ENCODE data around the gene CSRP2.

CSRP2 gene

DNA sequence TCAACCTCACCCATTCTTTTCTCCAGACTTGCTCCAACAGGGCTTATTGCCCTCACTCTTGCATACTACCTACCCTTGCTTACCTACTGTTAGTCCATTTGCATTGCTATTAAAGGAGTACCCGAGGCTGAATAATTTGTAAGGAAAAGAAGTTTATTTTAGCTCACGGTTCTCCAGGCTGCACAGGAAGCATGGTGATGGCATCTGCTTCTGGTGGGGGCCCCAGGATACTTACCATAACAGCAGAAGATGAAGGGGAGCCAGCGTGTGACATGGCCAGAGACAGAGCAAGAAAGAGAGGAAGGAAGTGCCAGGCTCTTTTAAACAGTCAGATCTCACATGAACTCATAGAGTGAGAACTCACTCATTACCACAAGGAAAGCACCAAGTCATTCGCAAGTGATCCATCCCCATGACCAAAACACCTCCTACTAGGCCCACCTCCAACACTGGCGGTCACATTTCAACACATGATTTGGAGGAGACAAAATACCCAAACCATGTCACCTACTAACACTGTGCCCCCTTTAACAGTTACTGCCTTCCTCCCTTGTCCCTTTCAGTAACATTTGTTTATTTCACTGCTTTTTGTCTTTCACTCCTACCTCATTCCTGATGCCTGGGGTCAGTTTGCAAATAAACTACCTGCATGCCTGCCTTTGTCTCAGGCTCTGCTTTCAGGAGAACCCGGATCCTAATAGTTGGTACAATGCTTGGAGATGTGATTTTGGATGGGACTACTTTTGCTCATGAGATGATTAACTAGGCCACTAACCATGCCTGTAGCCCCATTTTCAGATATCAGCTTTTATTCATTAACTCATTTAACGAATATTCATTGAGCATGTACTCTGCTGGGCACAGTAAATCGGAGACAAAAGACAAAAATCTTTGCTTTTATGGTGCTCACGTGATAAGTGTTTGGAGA, 41.6 kb upstream of the CSRP2 start:
- TF ChIP-seq, protein P1, sequence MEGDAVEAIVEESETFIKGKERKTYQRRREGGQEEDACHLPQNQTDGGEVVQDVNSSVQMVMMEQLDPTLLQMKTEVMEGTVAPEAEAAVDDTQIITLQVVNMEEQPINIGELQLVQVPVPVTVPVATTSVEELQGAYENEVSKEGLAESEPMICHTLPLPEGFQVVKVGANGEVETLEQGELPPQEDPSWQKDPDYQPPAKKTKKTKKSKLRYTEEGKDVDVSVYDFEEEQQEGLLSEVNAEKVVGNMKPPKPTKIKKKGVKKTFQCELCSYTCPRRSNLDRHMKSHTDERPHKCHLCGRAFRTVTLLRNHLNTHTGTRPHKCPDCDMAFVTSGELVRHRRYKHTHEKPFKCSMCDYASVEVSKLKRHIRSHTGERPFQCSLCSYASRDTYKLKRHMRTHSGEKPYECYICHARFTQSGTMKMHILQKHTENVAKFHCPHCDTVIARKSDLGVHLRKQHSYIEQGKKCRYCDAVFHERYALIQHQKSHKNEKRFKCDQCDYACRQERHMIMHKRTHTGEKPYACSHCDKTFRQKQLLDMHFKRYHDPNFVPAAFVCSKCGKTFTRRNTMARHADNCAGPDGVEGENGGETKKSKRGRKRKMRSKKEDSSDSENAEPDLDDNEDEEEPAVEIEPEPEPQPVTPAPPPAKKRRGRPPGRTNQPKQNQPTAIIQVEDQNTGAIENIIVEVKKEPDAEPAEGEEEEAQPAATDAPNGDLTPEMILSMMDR (IDR thresholded peaks at IDR 0.05; ENCODE audit: low read depth, low read length), result no peak
- H3K36me3 ChIP-seq (replicated peaks; ENCODE audit: low read depth, low read length), result no peaks in the 10 kb centered on the region
- H3K27ac ChIP-seq (ENCODE audit: low read length), result no peak overlapping the region
- H3K9ac ChIP-seq (ENCODE audit: low read length), result no peak overlapping the region
- H2AFZ ChIP-seq (ENCODE audit: low read depth, low read length), result peak overlapping the region; percentile 8; the same call in 1 of the 2 replicates
- no peaks in the 10 kb centered on the region for H3K9me3 ChIP-seq (ENCODE audit: insufficient read depth, low read length)
- no peak overlapping the region for H3K4me2 ChIP-seq (ENCODE audit: low read length)
- H3K27me3 ChIP-seq (ENCODE audit: low read depth, low read length), result no peaks in the 10 kb centered on the region
- H3K79me2 ChIP-seq (ENCODE audit: low read length), result no peaks in the 10 kb centered on the region
- peaks cover 3% of the 10 kb centered on the region; the same call in 1 of the 2 replicates for H3K4me1 ChIP-seq (ENCODE audit: low read length)
- H4K20me1 ChIP-seq (ENCODE audit: insufficient read depth, low read length), result no peaks in the 10 kb centered on the region
- no peak overlapping the region for H3K4me3 ChIP-seq (ENCODE audit: low read length)

- H3K9ac ChIP-seq (ENCODE audit: low read length), result no peak overlapping the region
- no peak for TF ChIP-seq EZH2phosphoT487 (IDR thresholded peaks at IDR 0.05; ENCODE audit: low read depth)
- TF ChIP-seq, protein P1 (IDR thresholded peaks at IDR 0.05; ENCODE audit: low read depth, low read length), result no peak
- no peaks in the 10 kb centered on the region for H3K27me3 ChIP-seq (ENCODE audit: low read depth, low read length)
- H3K79me2 ChIP-seq (ENCODE audit: low read length), result no peaks in the 10 kb centered on the region
- no peak overlapping the region for H3K4me3 ChIP-seq (ENCODE audit: low read length)
- no peak overlapping the region for H2AFZ ChIP-seq (ENCODE audit: low read depth, low read length)
- H3K36me3 ChIP-seq (replicated peaks; ENCODE audit: low read depth, low read length), result no peaks in the 10 kb centered on the region
- H3K4me2 ChIP-seq (ENCODE audit: low read length), result no peak overlapping the region
- no peaks in the 10 kb centered on the region for H3K9me3 ChIP-seq (ENCODE audit: insufficient read depth, low read length)
- H3K4me1 ChIP-seq (ENCODE audit: low read length), result peaks cover 3% of the 10 kb centered on the region; the same call in 1 of the 2 replicates
- no peak overlapping the region for H3K27ac ChIP-seq (ENCODE audit: low read length)
- H4K20me1 ChIP-seq (ENCODE audit: insufficient read depth, low read length), result no peaks in the 10 kb centered on the region
Observed at GRCh38 chr12:76919383-76920171, 40.8 kb upstream of the CSRP2 start.

GRCh38 chr12:76916170-76916540, 37.3 kb upstream of the CSRP2 start:
- H3K4me2 ChIP-seq (ENCODE audit: low read length), result no peak overlapping the region
- no peaks in the 10 kb centered on the region for H3K79me2 ChIP-seq (ENCODE audit: low read length)
- H3K27me3 ChIP-seq (ENCODE audit: low read depth, low read length), result no peaks in the 10 kb centered on the region
- peaks cover 3% of the 10 kb centered on the region; the same call in 1 of the 2 replicates for H3K4me1 ChIP-seq (ENCODE audit: low read length)
- no peak overlapping the region for H2AFZ ChIP-seq (ENCODE audit: low read depth, low read length)
- H3K36me3 ChIP-seq (replicated peaks; ENCODE audit: low read depth, low read length), result no peaks in the 10 kb centered on the region
- no peaks in the 10 kb centered on the region for H4K20me1 ChIP-seq (ENCODE audit: insufficient read depth, low read length)
- no peak overlapping the region for H3K9ac ChIP-seq (ENCODE audit: low read length)
- no peak overlapping the region for H3K27ac ChIP-seq (ENCODE audit: low read length)
- H3K9me3 ChIP-seq (ENCODE audit: insufficient read depth, low read length), result no peaks in the 10 kb centered on the region
- H3K4me3 ChIP-seq (ENCODE audit: low read length), result no peak overlapping the region
- TF ChIP-seq EZH2phosphoT487 (IDR thresholded peaks at IDR 0.05; ENCODE audit: low read depth), result no peak
- TF ChIP-seq, protein P1 (IDR thresholded peaks at IDR 0.05; ENCODE audit: low read depth, low read length), result no peak
